GM19455 (cell line): ENCODE results near the gene TUSC2.
A peak's percentile ranks its signal among the peaks of the same experiment; 100 is the strongest.
"Not testable (repeated sequence)": the region's sequence is repeated elsewhere in the genome, so short reads cannot be mapped to it uniquely, and the experiment has no call there.

Experiments used
- ATAC-seq: cut with Tn5 transposase; IDR thresholded peaks from one replicate; pipeline ENCODE4 v1.9.1; 2021; ENCODE audit not compliant: unreplicated experiment

Gene TUSC2

DNA sequence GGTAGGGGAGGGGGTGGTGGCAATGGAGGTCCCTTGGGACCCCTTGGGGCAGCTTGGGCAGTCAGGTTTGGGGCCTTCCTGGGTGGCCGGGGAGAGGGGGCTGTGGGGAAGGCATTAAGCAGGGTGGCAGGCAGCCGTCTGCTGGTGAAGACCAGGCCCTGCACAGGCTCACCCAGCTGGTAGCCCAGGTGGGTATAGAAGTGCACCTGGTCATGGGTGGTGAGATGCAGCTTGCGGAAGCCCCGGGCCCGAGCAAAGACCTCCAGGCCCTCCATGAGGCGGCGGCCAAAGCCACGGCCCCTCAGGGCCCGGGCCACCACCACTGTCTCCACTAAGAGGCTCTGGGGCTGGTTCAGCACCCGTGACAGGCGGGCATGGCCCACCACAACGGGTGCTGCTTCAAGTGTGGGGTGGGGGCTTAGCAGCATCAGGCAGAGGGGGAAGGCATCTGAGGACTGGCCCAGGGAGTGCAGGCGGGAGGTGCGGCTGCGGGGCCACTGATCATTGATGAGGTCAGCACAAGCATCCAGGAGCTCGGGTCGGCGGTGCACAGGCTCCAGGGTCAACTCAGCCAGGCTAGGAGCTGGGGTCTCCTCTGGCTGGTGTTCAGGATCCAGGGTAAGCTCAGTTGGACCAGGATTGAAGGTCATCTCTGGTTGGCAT, 31.2 kb downstream of the TUSC2 start:
- no peak for ATAC-seq

DNA sequence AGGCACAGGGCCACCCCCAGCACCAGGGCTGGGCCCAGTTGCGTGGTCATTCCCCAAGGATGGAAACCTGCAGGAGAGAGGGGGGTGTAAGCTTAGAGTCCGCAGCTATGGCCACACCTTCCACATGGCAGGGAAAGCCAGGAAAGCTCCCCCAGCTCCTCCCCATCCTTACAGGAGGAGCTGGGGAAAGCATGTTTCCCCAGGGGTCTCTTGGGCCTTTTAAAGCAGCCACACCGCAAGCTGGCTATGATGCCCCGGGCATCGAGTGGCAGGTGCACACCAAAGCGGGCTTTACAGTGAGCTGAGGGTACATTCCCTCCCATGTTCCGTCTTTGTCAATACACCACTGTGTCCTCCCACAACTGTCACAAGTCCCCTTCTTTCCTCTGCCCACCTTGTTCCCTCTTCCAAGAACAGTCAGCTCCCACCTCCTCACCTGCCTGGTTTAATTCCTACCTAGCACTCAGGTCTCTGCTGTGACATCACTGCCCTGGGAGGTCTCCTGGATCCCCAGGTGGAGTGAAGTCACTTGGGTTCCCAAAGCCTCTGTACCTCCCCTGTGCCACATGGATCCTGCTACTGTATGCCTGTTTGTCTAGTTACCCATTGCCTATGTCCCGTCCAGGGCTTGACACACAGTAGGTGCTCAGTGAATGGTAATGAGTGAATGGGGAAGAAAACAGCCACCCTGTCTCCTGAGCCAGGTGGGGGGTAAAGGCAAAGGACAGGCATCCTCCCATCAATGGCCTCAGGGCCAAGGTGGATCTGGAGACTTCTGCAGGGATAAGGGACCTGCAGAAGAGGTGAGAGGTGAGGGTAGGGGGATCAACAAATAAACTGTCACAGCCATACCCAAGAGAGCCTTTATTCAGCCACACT, 32.2 kb downstream of the TUSC2 start:
- ATAC-seq, result no peak

DNA sequence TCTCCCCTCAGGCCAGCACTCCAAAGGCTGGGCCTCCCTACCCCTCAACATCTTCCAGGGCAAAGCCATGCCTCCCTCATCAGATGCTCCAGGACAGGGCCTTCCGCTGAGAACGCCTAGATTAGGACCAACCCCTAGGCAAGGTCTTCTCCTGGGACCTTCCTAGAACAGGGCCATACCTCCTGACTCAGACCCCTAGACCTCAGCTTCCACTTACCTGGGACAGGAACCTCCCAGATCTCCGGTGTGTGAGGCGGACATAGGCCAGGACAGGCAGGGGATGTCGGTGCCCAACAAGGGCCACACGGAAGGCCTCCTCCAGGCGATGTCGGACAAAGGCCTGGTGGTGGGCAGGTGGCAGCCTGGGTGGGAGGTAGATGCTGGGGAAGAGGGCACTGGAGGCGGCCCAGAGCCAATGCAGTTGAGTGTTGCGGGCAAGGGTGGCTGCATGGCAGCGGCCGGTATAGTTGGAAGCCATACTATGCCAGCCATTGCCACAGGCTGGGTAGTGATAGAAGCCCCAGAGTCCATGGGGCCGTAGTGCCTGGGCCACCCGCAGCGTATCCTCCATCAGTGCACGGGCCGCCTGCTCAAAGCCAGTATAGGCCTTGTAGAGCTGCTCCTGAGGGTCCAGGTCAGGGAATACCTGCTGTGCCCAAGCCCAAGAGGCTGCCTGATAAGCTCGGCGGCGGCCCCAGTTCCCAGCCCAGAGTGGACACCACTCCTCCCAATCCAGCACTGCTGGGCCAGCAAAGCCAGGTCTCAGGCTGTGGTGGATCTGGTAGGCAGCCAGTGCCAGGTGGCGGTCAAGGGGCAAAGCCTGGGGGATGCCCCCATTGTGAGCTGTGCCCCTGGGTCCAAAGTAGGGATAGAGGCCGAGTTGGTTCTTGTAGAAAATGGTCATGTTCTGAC, 33.3 kb downstream of the TUSC2 start:
- ATAC-seq, result no peak

DNA sequence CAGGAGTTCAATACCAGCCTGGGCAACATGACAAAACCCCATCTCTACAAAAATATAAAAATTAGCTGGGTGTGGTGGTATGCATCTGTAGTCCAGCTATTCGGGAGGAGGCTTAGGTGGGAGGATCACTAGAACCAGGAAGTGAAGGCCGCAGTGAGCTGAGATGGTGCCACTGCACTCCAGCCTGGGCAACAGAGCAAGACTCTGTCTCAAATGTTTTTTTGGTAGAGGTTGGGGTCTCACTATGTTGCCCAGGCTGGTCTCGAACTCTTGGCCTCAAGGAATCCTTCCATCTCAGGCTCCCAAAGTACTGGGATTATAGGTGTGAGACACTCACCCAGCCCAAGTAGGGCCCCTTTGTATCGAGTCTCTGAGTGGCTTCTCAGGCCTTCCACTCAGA, 33.9 kb downstream of the TUSC2 start:
- no peak for ATAC-seq

DNA sequence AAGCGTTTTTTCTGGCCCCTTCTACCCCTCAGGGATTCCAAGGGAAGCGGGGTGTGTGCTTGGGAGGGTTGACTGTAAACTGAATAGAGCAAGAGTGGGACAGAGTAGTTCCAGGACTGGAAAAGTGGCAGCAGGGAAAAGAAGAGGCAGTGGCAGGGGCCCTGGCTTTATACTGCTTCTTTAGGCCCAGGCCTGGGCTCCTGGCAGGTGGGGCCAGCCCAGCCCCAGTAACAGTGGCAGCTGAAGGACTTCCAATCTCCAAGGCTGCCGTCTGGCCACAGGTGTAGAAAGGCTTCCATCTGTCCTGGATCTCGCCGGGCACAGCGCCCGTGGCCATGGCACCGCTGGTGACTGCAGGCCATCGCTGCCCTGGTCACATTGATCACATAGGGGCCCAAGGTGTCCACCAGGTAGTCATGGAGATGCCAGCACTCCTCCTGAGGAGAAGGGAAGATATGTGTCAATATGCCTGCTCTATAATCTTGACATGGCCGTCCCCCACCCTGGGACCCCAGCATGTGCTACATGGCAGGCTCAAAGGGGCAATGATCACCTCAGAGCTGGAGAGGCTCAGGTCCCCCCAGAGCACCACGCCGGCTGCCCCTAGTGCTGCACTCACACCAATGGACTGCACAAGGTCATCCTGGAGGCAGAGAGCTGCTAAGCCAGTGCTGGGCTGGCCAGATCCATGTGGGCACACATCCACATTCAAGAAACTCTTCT, 34.8 kb downstream of the TUSC2 start:
- ATAC-seq, result no peak

DNA sequence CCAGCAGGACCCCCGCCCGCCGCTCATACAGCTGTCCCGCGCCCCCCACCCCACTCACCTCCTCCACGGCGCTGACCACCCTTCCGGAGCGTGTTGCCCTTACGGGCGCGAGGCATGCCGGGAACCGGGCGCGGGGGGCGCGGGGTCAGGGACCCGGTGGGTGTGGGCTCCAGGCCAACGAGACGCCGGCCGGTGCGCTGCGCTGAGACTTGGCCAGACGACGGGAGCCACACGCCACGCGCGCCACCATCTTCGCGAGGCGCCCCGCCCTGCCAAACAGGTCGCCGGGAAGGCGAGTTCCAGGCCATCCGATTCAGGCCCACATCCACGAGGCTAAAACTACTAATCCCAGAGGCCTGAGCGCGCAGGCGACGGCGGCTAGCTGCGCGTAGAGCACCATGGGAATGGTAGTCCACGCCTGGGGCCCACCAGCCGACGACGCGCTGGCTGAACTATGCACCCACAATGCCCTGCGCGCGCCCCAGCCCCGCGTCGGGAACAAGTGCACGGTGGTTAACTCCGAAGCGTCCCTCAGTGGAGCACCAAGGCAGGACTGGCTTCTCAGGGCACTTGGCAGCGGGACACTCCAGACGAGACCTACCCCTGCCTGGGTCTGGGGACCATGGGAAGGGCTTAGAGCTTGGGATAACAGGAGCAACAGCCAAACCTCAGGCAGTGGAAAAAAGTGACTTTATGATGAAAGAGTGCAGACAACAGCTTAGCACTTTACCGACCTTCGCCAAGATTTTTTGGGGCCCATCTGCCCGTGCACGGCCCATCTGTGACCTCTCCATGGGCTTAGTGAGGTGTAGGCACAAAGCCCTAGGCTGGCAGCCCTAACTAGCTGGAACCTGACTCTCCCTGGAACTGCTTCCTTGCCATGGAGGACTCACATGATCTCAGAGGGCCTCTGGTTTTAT, 35.6 kb downstream of the TUSC2 start, which contains the start of gene IFRD2:
IFRD2 (minus strand) TSS at position 271 of the 920 bp plus-strand sequence; CDS start at position 116, 155 bp downstream.
- ATAC-seq, result peak; percentile 93

DNA sequence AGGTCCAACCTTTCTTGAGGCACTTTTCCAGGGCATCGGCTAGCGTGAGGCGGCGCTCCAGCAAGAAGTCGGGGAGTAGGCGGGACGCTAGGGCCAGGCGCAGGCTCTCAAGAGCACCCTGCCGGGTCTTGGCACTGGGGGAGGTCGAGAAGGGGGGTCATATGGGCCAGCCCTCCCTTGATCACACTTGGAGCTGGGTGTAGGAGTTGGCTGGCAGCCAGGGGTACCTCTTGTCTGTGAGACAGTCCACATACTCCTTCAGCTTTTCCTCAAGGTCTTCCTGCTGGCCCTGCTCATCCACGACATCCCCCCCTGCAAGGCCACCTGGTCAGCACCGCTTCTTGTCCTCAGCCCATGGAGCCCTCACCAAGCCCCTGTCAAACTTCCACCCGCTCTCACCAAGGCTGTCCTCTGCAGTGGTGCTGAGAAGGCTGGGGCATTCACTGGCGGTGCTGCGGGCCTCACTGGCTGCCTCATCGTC, 37.8 kb downstream of the TUSC2 start:
- ATAC-seq, result no peak

DNA sequence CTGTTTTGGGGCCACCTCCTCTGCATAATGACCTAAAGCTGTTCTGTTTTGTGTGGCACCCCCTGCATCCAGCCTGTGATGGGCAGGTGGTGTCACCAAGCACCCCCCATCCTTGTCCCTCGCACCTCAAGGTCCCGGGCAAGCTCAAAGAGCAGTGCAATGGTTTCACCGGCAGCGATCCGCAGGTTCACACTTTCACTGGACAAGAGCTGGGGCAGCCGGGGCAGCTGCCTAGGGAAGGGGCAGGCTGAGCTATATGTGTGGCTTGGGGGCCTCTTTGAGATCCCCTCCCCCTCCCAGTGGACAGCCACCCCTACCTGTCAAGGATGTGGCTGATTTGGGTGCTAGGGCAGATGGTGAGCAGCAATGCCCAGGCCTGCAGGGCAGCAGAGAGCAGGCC, 38.9 kb downstream of the TUSC2 start:
- no peak for ATAC-seq

DNA sequence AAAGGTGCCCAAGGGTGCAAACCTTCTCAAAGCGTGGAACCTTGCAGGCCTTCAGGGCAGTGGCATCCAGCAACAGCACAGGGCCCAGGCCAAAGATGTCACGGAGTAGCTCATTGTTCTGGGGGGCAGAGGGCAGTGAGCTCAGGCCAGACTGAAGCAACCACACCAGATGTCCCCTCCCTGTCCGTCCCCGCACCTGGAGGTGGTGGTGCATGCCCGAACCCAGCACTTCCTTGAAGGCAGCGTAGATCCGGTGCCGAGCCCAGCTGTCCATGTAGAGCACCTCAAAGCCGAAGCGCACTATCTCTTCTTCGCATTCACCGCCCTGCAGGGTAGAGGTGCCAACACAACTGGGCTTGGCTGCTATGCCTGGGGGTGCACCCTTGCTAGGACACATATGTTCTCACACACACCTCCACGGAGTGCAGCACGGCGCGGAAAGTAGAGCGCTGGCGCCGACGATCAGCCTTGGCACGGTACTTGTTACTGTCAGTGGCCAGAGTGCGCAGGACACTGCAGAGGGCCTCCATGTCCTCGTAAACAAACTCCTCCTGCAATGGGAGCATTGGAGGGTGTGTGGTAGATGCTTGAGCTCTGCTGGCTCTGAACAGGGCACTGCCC, 39.5 kb downstream of the TUSC2 start:
- no peak for ATAC-seq

DNA sequence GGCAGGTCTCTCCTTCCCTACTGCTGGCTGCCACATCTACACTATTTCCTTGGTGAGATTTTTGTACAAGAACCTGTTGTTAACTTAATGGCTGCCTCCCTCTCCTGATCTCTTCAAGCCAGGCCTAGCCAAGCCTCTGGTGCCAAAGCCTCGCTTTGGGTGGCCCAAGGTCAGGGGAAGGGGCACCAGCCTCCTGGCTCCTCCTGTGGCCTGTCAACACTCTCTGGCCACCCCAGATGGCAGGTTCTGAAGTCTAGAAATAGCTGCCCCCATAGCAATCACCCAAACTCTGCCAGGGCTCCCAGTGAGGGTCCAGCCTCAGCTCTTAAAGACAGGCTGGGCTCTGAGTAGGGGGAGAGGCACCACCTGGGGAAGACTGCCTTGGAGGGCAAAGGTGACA, 40.8 kb downstream of the TUSC2 start:
- no peak for ATAC-seq

DNA sequence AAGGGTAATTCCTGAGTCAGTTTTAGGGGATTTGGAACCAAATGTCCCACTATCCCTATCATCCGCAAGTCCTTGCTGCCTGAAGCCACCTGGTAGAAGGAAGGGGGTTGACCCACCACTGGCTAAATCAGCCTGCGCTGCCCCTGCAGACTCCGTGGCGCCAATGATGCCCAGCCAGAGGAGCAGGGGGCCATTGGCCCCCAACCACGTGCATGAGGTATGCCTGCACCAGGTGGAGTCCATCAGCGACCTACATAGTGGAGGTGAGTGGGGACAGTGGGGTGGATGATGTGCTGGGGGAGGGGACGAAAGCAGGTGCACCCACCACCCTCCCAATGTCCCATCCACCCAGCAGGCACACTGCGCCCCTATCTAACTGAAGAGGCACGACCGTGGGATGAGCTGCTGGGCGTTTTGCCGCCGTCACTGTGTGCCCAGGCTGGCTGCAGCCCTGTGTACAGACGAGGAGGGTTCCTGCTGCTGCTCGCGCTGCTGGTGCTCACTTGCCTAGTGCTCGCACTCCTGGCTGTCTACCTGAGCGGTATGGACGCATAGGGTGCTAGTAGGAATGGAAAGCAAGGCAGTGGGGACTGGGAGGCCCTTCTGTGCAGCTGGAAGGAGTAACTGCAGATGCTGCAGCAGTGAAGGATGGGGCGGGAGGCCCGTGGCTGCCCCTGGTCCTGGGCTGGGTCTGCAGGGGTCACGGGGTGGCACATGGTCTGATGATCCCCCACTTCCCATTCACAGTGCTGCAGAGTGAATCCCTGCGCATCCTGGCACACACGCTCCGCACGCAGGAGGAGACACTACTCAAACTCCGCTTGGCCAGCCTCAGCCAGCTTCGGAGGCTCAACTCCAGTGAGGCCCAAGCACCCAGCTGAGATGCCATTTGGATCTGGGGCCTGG, 41.4 kb downstream of the TUSC2 start:
- no peak for ATAC-seq

DNA sequence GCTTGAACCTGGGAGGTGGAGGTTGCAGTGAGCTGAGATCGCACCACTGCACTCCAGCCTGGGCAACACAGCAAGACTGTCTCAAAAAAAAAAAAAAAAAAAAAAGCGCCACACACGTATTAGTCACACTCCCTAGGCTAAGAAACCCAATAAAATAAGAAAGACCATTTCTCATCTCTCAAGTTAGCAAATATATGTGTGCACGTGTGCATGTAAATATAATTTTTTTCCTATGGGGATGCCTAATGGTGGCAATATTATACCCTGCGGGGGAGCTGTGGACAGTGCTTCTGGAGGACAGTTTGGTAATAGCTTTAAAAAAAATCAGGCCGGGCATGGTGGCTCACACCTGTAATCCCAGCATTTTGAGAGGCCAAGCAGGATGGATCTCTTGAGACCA, 43.9 kb downstream of the TUSC2 start:
- ATAC-seq, result not testable (repeated sequence)

DNA sequence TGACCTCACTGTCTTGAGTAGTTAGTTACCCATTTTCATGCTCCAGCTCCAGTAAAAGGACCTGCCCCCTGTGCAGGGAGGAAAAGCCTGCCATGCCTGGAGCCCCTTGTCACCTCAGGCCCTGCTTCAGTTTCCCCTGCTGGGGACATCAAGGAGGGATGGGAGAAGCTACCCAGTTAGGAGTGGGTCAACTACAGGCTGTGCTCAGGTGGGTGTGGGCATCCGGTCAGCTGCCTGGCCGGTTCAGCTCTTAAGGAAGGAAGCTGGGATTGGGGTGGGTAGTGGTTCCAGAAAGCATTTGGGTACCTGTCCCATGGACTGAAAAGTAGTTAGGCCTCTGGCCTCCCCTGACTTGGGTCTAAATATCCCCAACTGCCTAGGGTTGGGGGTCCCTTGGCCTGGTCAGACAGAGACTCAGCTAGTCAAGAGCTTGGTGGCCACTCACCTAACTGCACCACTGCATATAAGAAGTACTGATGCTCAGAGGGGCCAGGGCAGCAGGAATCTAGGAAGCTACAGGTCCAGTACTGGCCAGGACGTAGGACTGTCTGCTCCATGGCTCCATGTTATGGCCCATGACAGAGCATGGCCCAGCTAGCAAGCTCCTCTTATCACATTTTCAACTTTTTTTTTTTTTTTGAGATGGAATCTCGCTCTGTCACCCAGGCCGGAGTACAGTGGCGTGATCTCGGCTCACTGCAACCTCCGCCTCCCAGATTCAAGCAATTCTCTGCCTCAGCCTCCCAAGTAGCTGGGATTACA, 48.6 kb downstream of the TUSC2 start:
- ATAC-seq, result no peak

DNA sequence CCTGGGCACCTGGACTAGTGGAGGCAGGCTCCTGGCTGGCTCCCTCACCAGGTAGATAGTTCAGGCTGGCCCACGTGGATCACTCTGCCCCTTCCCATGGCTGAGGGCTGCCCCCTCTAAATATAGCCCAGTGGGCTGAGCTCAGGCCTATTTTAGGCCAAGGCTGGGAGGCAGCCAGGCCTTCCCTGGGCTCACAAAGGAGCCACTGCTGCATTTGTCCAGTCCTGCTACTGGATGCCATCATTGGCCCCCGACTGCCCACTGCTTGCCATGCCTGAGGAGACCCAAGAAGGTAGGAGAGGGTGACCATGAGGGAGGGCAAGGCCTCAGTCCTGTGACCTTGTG, 49.2 kb downstream of the TUSC2 start, which contains the start of gene LSMEM2:
LSMEM2 (plus strand) TSS at position 208 of the 345 bp plus-strand sequence; CDS start at position 235, 27 bp downstream.
- no peak for ATAC-seq

DNA sequence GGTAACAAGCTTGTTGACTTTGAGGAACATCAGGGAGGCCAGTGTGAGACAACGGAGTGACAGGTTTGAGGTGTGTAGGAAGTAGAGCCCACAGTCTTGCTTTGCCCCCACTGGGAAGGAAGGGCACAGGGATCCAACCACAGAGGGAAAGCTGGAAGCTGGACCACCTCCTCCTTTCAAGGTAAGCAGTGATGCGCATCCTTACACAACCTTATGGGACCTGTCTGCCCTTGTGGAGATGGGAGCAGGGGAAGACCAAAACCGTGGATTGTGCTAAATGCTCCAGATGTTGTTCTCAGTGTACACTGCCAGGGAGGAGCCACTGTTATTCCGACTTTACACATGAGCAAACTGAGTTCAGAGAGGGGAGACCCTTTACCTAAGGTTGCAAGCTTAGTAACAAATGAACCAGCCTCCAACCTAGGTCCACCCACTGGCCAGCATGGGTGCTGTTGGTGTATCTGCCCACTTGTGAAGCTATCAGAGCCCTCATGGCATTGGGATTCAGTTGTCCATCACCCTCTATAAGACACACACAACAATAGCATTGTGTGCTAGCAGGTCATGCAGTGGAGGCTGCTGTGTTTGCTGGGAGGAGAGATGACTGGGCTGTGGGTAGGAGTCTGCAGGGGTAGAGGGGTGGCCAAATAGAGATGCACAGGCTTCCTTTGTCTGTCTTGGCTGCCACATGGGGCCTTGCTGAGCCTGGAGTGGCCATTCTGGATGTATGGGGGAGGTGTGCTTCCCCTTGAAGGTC, 49.7 kb downstream of the TUSC2 start:
- no peak for ATAC-seq

DNA sequence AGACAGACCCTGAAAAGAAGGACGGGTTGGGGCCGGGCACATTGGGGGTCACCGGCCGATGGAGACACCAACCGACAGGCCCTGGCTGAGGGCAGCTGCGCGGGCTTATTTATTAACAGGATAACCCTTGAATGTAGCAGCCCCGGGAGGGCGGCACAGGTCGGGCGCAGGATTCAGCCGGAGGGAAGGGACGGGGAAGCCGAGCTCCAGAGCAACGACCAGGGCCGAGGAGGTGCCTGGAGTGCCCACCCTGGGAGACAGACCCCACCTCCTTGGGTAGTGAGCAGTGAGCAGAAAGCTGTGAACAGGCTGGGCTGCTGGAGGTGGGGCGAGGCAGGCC, 51.3 kb downstream of the TUSC2 start:
- no peak for ATAC-seq
